Daoy (cell line): ENCODE results near the gene NEGR1. TPM values are rescaled to one million over a fixed set of nuclear protein-coding genes. Genes with fewer than 3 reads are reported as not detected.

Experiments
- DNase-seq: peaks from one replicate; pipeline ENCODE4 v3.0.0-alpha.2; 2015; ENCODE audit warnings: low read depth
- total RNA-seq: library from RNA; depleted of rRNA; stranded (reverse); fragments of >200 nt; shearing (Covaris generic); gene quantifications from 2 replicates; pipeline ENCODE4 v1.2.3, GENCODE V29; 2014

NEGR1 gene
- total RNA-seq, 1 experiment from 2014 or later = 16.3 TPM

DNA sequence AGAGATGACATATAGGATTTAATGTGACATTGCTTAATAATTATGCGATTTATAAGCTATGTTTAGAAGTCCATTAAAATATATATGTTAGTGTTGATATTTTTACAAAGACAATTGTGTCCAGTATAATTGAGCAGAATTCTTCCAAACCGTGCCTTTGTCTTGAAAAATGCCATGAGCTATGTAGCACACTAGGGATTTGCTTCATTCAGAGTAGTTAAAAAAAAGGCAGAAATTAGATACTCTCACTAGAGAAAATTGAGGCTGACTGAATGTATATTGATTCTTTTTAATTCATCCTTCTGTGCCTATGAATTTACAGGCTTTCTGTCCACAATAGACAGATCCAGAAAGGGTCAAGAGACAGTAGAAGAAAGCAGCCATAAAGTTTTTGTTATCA lies 429.0 kb downstream of the NEGR1 start:
- DNase-seq = no peak

GRCh38 chr1:71850936-71851335 lies 431.4 kb downstream of the NEGR1 start:
- no peak for DNase-seq

- no peak for DNase-seq
Observed at GRCh38 chr1:71850515-71850914, 431.8 kb downstream of the NEGR1 start.

- no peak for DNase-seq
Observed at GRCh38 chr1:71843012-71843411, 439.3 kb downstream of the NEGR1 start.

- no peak for DNase-seq
Observed at GRCh38 chr1:71839876-71840275, 442.5 kb downstream of the NEGR1 start.

DNA sequence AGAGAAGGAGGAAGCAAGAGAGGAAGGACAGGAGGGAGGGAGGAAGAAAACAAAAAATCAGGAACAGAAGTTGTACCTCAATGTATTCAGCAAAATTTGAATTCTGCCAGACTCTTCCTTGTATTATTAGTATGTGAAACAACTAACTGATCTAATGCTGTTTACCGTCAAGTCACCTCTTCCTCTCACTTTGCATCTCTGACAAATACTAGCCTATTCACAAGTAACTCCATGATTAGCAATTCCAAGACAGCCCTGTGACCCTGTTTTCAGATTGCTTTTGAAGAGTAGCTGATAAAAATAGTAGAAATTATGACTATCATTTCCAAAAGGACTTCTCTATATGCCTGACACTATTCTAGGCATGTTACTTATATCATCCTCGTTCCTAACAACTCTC lies 445.4 kb downstream of the NEGR1 start:
- DNase-seq = no peak

GRCh38 chr1:71835442-71835813 lies 446.9 kb downstream of the NEGR1 start:
- no peak for DNase-seq

GRCh38 chr1:71834601-71835441 lies 447.5 kb downstream of the NEGR1 start:
- no peak for DNase-seq

DNA sequence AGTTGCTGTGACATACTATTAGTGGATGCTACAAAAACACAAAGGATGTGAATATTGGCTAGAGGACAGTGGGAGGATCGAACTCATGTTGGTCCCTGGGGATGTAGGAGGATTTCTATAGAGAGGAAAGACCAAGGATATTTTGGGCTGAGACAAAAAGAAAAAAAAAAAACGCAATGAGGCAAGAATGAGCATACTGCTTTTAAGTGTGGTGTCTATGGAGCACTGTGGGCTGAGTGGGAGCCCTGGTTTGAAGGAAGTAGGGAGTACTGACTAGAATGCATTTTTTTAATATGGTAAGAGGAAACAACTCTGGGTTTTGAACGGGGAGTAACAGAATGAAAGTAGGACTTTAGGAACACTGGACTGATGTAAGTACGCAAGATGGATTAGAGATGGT lies 450.7 kb downstream of the NEGR1 start:
- DNase-seq = no peak

DNA sequence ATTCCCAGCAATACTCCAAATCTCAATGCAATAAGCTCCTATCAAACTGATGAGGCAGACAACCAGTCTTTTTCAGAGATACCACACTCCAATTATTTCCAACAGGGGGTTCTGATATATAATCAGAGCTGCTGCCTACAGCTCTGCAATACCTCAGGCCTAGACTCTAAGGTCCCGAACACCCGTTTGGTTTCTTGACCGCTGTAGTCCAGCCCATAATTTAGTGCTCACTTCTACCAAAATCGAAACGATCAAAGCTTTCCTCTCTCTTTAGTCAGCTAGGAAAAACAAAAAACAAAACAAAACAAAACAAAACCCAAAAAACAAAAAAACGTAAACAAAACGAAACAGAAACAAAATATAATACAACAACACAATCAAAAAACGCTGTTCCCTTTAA lies 453.0 kb downstream of the NEGR1 start:
- DNase-seq = no peak

GRCh38 chr1:71828431-71829012 lies 453.8 kb downstream of the NEGR1 start:
- DNase-seq = no peak

- no peak for DNase-seq
Observed at GRCh38 chr1:71823708-71824305, 458.5 kb downstream of the NEGR1 start.

DNA sequence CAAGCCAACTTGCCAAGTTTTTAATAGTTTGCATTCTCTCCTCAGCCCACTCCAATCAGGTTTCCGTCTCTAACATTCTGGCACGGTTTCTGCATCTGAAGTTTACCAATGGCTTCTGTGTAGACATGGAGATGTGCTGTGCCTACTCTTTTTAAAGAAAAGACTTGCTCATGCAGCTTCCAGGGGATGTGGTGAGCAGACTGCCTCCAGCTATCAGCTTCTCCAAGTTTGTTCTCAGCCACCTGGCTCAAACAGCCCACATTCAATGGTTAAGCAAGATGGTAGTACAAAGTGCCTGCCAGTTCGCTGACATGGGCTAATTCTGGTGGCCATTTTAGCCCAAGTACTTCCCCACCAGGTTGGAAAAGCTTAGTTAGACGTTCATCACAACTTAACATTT lies 465.3 kb downstream of the NEGR1 start:
- no peak for DNase-seq

- no peak for DNase-seq
Observed at GRCh38 chr1:71809085-71809484, 473.3 kb downstream of the NEGR1 start.

- DNase-seq = no peak
Observed at GRCh38 chr1:71804140-71804539, 478.2 kb downstream of the NEGR1 start.

DNA sequence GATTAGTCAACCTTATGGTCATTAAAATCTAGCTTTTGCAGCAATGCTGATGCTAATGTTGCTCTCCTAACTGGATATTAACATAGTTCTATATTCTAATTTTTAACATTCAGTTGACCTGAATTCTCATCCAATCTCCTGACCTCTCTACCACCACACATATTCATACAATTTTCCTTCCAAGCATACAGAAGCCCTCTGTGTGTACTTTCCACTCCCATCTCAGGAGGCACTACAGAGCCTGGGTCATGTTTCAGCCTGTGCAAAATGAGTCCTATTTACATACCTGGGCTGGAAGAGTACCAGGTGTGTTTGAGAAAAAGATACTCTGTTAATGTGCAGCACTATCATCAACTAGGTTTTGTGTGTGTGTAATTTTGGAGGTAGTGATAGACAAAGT lies 486.3 kb downstream of the NEGR1 start:
- DNase-seq = no peak

- no peak for DNase-seq
Observed at GRCh38 chr1:71792264-71792663, 490.1 kb downstream of the NEGR1 start.

DNA sequence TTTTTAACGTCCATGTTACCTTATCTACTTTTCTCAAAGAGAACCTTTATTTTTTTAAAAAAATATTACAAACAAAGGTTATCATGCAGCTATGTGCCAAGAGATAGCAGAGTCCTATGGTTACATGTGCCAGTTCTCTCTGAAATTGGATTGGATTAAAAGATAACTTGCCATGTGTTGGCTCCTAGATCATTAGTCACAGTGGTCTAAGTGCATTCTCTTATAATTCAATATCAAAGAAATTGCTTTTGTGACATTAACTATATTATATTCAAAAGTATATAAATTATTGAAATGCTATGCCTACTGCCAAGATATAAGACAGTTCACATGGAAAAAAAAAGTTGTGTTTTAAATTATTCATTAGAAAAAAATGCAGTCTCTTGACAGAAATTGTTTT lies 494.2 kb downstream of the NEGR1 start:
- DNase-seq = no peak

DNA sequence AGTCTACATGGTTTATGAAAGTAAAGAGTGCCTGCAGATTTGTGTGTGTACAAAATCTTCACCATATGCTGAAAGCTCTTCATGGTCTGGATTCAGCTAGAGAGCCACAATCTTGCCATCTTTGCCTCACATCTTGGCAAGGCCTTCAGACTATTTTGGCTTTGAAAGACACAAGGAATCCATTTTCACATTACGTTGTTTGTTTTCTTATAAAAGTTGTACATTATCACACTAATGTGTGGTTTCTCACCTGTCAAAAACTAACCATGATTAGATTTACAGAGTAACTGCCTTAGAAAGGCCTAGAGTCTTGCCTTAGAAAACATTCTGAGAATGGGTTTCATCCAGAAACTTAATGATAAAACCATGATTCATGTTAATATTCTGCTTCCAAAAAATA lies 494.6 kb downstream of the NEGR1 start:
- peak; percentile 19 for DNase-seq

- no peak for DNase-seq
Observed at GRCh38 chr1:71786218-71786617, 496.1 kb downstream of the NEGR1 start.

DNA sequence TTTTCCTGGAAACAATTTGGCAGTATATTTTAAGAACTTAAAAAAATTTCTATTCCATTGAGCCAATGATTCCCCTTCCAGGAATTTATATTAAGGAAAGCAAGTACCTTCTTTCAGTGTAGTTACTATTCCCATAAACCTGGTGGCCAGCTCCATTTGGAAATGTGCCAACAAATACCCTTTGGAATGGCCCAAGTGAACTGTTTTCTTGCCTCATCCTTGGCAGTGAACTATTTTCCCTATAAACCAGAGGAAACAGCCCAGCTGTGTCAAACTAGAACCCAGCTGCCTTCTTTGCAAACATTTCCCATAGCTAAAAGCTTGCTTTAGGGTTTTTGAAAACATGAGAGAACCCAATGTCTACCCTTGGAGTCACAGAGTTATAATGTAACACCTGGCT lies 496.9 kb downstream of the NEGR1 start:
- no peak for DNase-seq

- no peak for DNase-seq
Observed at GRCh38 chr1:71785000-71785399, 497.3 kb downstream of the NEGR1 start.

- DNase-seq = no peak
Observed at GRCh38 chr1:71784241-71784640, 498.1 kb downstream of the NEGR1 start.
